AG04449 (cell line): ENCODE data around the gene OVCH2.

ENCODE experiments used
- CTCF ChIA-PET: fragments of 350-600 bp; formaldehyde crosslinking; extraction: SDS; loops from one replicate; lab custom pipeline; 2021; ENCODE audit warnings: antibody characterized with exemption; lab: Yijun Ruan, JAX
- POLR2A ChIA-PET: fragments of 400-600, 350-600 bp; formaldehyde crosslinking; extraction: SDS; loops from one replicate; lab custom pipeline; 2020; ENCODE audit warnings: antibody characterized with exemption, inconsistent platforms; lab: Yijun Ruan, JAX
- DNase-seq: peaks from one replicate; pipeline ENCODE4 v3.0.0-alpha.2; 2010; ENCODE audit warnings: low read depth, low spot score
- H3K4me3 ChIP-seq: 2 replicates; pipeline ENCODE4 v1.5.1; 2011; ENCODE audit warnings: low read depth, mild to moderate bottlenecking, control low read depth, low read length
- TF ChIP-seq, protein P1 (sequence below): IDR thresholded peaks from one replicate; pipeline ENCODE4 v1.5.1; 2011; ENCODE audit warnings: mild to moderate bottlenecking, moderate library complexity, low read length, control low read depth, inconsistent platforms; ENCODE audit not compliant: insufficient read depth; ENCODE audit errors: missing control alignments

The OVCH2 gene

DNA sequence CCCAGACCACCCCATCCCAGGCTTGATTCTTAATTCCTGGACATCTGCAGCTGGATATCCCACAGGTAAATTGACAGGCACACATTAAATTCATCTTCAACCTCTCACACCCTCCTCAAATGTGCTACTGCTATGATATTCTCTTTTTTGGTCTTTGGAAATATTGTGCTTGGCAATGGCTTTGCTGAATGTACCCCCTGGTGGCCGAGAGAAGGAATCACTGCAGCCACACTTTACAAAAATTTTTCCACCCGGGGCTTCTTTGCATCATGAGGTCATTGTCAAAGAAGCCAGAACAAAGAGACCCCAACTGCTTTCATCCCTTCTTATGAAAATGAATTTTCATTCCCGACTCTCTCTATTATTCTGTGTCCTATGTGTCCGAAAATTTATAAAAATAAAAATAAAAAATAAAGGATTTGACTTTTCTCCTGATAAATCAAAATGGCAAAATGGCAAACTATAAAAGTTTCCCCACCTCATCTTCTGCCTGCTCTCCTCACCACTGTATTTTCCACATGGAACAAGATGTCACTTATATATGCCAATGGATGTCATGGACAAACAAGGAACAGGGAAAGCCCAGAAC is 17.9 kb downstream of the OVCH2 start:
- no peak for DNase-seq
- POLR2A ChIA-PET, result no interaction called here
- H3K4me3 ChIP-seq, result no peak overlapping the region
- TF ChIP-seq, protein P1, sequence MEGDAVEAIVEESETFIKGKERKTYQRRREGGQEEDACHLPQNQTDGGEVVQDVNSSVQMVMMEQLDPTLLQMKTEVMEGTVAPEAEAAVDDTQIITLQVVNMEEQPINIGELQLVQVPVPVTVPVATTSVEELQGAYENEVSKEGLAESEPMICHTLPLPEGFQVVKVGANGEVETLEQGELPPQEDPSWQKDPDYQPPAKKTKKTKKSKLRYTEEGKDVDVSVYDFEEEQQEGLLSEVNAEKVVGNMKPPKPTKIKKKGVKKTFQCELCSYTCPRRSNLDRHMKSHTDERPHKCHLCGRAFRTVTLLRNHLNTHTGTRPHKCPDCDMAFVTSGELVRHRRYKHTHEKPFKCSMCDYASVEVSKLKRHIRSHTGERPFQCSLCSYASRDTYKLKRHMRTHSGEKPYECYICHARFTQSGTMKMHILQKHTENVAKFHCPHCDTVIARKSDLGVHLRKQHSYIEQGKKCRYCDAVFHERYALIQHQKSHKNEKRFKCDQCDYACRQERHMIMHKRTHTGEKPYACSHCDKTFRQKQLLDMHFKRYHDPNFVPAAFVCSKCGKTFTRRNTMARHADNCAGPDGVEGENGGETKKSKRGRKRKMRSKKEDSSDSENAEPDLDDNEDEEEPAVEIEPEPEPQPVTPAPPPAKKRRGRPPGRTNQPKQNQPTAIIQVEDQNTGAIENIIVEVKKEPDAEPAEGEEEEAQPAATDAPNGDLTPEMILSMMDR, result peak; percentile 69
- CTCF ChIA-PET, result interaction anchor here (0.8 to 9.8 kb wide), 15 partner anchors 10 to 595 kb away, joined by 3 to 262 read pairs (median 5); partner anchors contain the start of genes CYB5R2 and PPFIBP2

- TF ChIP-seq, protein P1, result no peak
- DNase-seq, result no peak
- ChIA-PET CTCF (interaction anchor here (0.8 to 9.8 kb wide), 13 partner anchors 10 to 589 kb away, joined by 3 to 262 read pairs (median 4); partner anchors contain the start of genes CYB5R2 and PPFIBP2), POLR2A (no interaction called here)
- H3K4me3 ChIP-seq, result no peak overlapping the region
Observed at GRCh38 chr11:7687386-7687785, 18.9 kb downstream of the OVCH2 start.

DNA sequence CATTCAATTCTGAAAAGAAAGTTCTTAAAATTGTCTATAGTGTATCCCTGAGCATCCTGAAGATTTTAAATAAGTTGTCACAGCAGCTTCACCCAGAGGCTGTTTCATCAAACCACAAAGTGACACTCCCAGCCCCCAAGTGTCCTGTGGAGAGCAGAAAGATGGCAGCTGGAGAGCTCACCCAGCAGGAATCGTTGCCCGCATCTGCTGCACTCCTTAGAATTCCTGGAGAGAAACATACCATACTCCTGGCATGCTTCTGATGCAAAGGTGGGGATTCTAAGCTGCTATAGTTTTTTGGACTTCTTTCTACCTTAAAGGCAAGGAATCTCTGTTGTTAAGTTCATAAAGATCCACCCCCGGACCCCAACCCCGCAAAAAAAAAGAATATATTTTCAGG is 19.5 kb downstream of the OVCH2 start:
- TF ChIP-seq, protein P1, result no peak
- CTCF ChIA-PET, result interaction anchor here (0.9 to 9.8 kb wide), 12 partner anchors 8 to 300 kb away, joined by 3 to 262 read pairs (median 6); partner anchors contain the start of genes CYB5R2, EIF3F and PPFIBP2
- no peak for DNase-seq
- POLR2A ChIA-PET, result no interaction called here
- no peak overlapping the region for H3K4me3 ChIP-seq

DNA sequence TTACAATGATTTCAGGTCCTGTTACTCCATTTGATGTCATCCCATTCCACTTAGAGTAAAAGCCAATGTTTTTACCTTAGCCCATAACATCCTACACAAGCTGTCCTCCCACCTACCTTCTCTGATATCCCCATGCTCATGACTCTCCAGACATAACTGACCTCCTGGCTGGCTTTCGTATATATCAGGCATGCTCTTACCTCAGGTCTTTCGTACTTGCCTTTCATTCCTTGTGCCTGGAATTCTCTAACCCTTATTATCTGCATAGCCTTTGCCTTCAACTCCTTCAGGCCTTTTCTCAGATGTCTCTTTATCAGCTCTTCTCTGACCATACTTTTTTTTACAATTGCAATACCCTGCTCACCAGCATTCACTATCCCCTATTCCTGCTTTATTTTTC is 22.7 kb downstream of the OVCH2 start:
- H3K4me3 ChIP-seq, result no peak overlapping the region
- TF ChIP-seq, protein P1, result no peak
- no peak for DNase-seq
- POLR2A ChIA-PET, result no interaction called here
- CTCF ChIA-PET, result interaction anchor here (1.3 to 9.8 kb wide), 3 partner anchors 11 to 109 kb away, joined by 4 to 262 read pairs (median 18); no protein-coding TSS in a partner anchor

- no peak for DNase-seq
- H3K4me3 ChIP-seq, result no peak overlapping the region
- ChIA-PET CTCF (interaction anchor here (0.7 to 4.9 kb wide), 10 partner anchors 10 to 422 kb away, joined by 3 to 65 read pairs (median 6); no protein-coding TSS in a partner anchor), POLR2A (no interaction called here)
- TF ChIP-seq, protein P1, result no peak
Observed at GRCh38 chr11:7677796-7678201, 28.5 kb downstream of the OVCH2 start.

DNA sequence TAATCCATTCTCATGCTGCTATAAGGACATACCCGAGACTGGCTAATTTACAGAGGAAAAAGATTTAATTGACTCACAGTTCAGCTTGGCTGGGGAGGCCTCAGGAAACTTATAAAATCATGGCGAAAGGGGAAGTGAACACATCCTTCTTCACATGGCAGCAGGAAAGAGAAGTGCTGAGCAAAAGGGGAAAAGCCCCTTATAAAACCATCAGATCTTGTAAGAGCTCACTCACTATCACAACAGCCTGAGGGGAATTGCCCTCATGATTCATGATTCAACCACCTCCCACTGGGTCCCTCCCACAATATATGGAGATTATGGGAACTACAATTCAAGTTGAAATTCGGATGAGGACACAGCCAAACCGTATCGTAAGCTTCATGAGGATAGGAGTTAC is 29.2 kb downstream of the OVCH2 start:
- ChIA-PET CTCF (interaction anchor here (0.8 to 4.9 kb wide), 10 partner anchors 9 to 422 kb away, joined by 3 to 65 read pairs (median 6); no protein-coding TSS in a partner anchor), POLR2A (no interaction called here)
- DNase-seq, result no peak
- no peak overlapping the region for H3K4me3 ChIP-seq
- TF ChIP-seq, protein P1, result no peak
